ENCODE data around the gene JAKMIP3.

Gene JAKMIP3

GRCh38 chr10:132109341-132110110 is 43.8 kb downstream of the JAKMIP3 start:
- DNase-seq (ENCODE audit: low read depth), result no peak
- Histone ChIP-seq H3K27me3 (replicated peaks; ENCODE audit: control insufficient read depth, insufficient read depth, low read length) (peaks cover 31% of the 10 kb centered on the region), H3K9me3 (ENCODE audit: control insufficient read depth, low read length) (no peaks in the 10 kb centered on the region), H3K36me3 (ENCODE audit: control insufficient read depth, insufficient read depth, low read length, severe bottlenecking) (no peaks in the 10 kb centered on the region), H3K9ac (ENCODE audit: low read length) (no peak overlapping the region), H3K4me3 (ENCODE audit: low read length) (no peak overlapping the region), H3K4me1 (ENCODE audit: control insufficient read depth, insufficient read depth, low read length) (peaks cover 6% of the 10 kb centered on the region)

GRCh38 chr10:132110111-132110521 is 44.4 kb downstream of the JAKMIP3 start:
- H3K4me3 ChIP-seq (ENCODE audit: low read length), result no peak overlapping the region
- no peaks in the 10 kb centered on the region for H3K36me3 ChIP-seq (ENCODE audit: control insufficient read depth, insufficient read depth, low read length, severe bottlenecking)
- H3K27me3 ChIP-seq (replicated peaks; ENCODE audit: control insufficient read depth, insufficient read depth, low read length), result peaks cover 31% of the 10 kb centered on the region
- no peak overlapping the region for H3K9ac ChIP-seq (ENCODE audit: low read length)
- H3K4me1 ChIP-seq (ENCODE audit: control insufficient read depth, insufficient read depth, low read length), result peaks cover 6% of the 10 kb centered on the region
- no peak for DNase-seq (ENCODE audit: low read depth)
- H3K9me3 ChIP-seq (ENCODE audit: control insufficient read depth, low read length), result no peaks in the 10 kb centered on the region

DNA sequence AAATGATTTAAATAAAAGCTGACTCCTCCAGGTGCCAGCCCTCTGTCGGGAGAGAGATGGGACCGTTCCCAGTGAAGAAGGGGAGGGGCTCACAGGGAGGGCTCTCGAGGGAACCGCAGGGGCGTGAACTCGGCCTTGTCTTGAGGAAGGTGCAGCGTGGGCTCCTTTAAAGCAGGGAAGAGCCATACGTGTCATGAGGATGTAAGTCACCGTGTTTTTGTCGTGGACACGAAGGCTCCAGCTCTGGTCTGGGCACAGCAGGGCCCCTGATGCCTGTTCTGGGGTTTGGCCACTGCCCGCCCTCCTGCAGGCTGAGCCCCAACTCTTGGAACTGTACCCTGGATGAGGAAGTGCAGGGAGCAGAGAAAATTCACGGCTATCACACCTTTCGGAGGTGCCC is 45.0 kb downstream of the JAKMIP3 start:
- no peak overlapping the region for H3K9ac ChIP-seq (ENCODE audit: low read length)
- no peak overlapping the region for H3K4me3 ChIP-seq (ENCODE audit: low read length)
- no peak for DNase-seq (ENCODE audit: low read depth)
- no peaks in the 10 kb centered on the region for H3K9me3 ChIP-seq (ENCODE audit: control insufficient read depth, low read length)
- H3K36me3 ChIP-seq (ENCODE audit: control insufficient read depth, insufficient read depth, low read length, severe bottlenecking), result no peaks in the 10 kb centered on the region
- peaks cover 6% of the 10 kb centered on the region for H3K4me1 ChIP-seq (ENCODE audit: control insufficient read depth, insufficient read depth, low read length)
- H3K27me3 ChIP-seq (replicated peaks; ENCODE audit: control insufficient read depth, insufficient read depth, low read length), result peaks cover 34% of the 10 kb centered on the region

DNA sequence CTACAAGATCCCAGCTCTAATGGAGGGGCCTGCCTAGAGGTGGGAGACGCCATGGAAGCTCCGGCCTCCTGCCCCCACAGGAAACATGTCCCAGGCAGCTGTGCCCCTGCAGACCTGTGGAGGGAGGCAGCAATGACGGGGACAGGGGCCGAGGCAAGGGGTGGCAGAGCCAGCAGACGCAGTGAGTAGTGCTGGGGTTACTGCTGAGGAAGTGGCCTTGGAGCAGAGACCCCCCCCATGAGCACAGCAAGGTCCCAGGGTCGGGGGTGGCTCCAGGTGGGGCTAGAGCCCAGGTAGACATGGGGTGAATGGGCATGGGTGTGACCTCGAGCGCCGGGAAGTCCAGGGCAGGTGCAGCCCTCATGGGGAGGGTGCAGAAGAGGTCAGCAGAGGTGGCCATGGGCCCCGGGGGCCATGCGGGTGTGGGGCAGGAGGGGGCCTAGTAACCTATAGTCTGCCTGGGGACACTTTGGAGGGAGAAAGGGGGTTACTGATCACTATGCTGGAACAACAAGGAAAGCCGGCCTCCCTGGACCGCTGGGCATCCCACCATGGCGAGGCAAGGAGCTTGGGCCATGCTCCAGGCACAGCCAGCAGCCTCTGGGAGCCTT is 45.5 kb downstream of the JAKMIP3 start:
- H3K4me3 ChIP-seq (ENCODE audit: low read length), result no peak overlapping the region
- peaks cover 6% of the 10 kb centered on the region for H3K4me1 ChIP-seq (ENCODE audit: control insufficient read depth, insufficient read depth, low read length)
- DNase-seq (ENCODE audit: low read depth), result no peak
- no peaks in the 10 kb centered on the region for H3K9me3 ChIP-seq (ENCODE audit: control insufficient read depth, low read length)
- H3K27me3 ChIP-seq (replicated peaks; ENCODE audit: control insufficient read depth, insufficient read depth, low read length), result peaks cover 38% of the 10 kb centered on the region
- no peak overlapping the region for H3K9ac ChIP-seq (ENCODE audit: low read length)
- H3K36me3 ChIP-seq (ENCODE audit: control insufficient read depth, insufficient read depth, low read length, severe bottlenecking), result no peaks in the 10 kb centered on the region

DNA sequence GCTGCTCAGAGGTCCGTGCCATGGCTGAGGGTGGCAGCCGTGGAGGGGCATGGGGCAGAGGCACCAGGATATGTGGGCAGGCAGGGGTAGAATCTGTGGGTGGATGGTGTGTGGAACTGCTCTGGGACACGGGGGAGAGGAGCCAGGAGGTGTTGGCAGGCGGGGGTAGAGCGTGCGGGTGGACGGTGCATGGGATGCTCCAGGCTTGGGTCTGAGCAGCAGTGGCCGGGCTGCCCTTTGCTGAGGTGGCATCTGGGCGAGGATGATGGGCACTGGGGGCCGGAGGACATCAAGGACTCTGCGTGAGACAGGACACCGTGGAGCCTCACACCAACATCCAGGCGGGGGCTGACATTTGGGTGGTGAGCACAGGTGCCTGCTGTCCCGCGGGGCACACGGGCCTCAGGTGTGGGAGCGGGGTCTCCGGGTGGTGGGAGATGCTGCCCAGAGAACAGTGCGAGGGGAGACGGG is 46.2 kb downstream of the JAKMIP3 start:
- Histone ChIP-seq H3K9ac (ENCODE audit: low read length) (no peak overlapping the region), H3K36me3 (ENCODE audit: control insufficient read depth, insufficient read depth, low read length, severe bottlenecking) (no peaks in the 10 kb centered on the region), H3K4me3 (ENCODE audit: low read length) (no peak overlapping the region), H3K4me1 (ENCODE audit: control insufficient read depth, insufficient read depth, low read length) (peaks cover 6% of the 10 kb centered on the region), H3K9me3 (ENCODE audit: control insufficient read depth, low read length) (no peaks in the 10 kb centered on the region), H3K27me3 (replicated peaks; ENCODE audit: control insufficient read depth, insufficient read depth, low read length) (peaks cover 38% of the 10 kb centered on the region)
- DNase-seq (ENCODE audit: low read depth), result no peak

DNA sequence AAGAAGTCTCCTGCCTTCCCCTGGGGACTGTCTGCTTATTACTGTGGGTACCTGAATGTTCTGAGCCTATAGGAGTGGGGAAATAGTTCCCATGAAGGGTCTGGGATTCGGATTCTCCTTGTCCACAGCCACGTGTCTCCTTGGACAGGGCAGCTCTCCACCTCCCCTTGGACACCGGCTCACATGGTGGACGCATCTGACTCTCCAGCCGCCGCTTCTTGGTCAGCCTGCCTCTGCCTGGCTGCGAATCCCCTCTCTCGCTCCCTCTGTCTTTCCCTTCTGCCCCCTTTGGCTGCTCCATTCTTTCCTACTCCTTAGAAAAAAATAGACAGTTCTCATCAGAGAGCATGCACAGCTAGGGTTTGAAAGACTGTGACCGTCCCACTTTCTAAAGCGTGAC is 46.9 kb downstream of the JAKMIP3 start:
- Histone ChIP-seq H3K4me3 (ENCODE audit: low read length) (no peak overlapping the region), H3K9ac (ENCODE audit: low read length) (no peak overlapping the region), H3K9me3 (ENCODE audit: control insufficient read depth, low read length) (no peaks in the 10 kb centered on the region), H3K27me3 (replicated peaks; ENCODE audit: control insufficient read depth, insufficient read depth, low read length) (peaks cover 38% of the 10 kb centered on the region), H3K36me3 (ENCODE audit: control insufficient read depth, insufficient read depth, low read length, severe bottlenecking) (no peaks in the 10 kb centered on the region), H3K4me1 (ENCODE audit: control insufficient read depth, insufficient read depth, low read length) (peaks cover 6% of the 10 kb centered on the region)
- DNase-seq (ENCODE audit: low read depth), result no peak

GRCh38 chr10:132113206-132113605 is 47.5 kb downstream of the JAKMIP3 start:
- Histone ChIP-seq H3K4me3 (ENCODE audit: low read length) (no peak overlapping the region), H3K27me3 (replicated peaks; ENCODE audit: control insufficient read depth, insufficient read depth, low read length) (peaks cover 36% of the 10 kb centered on the region), H3K4me1 (ENCODE audit: control insufficient read depth, insufficient read depth, low read length) (peaks cover 6% of the 10 kb centered on the region), H3K36me3 (ENCODE audit: control insufficient read depth, insufficient read depth, low read length, severe bottlenecking) (no peaks in the 10 kb centered on the region), H3K9ac (ENCODE audit: low read length) (no peak overlapping the region), H3K9me3 (ENCODE audit: control insufficient read depth, low read length) (no peaks in the 10 kb centered on the region)
- no peak for DNase-seq (ENCODE audit: low read depth)

DNA sequence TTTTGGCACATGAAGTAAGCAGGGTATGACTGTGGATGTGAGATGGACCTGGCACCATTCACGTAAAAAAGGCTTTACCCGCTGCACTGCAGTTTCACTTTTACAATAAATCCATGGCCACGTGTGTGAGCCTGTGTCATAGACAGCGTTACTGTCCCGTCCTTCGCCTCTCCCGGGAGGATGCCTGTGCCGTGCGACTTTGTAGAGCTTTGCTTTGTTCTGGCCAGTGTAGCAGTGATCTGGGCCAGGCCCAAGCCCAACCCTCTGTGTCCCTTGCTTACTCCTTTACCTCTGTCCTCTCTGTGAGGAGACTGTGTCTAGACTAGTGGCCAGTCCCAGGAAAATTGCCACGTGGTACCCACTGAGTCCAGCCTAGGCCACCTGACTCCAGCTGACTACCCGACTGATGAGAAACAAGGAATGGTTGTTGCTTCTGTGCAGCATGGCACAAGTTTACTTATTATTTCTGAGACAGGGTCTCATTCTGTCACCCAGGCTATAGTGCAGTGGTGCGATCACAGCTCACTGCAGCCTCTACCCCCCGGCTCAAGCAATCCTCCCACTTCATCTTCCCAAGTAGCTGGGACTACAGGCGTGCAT is 48.1 kb downstream of the JAKMIP3 start:
- Histone ChIP-seq H3K4me1 (ENCODE audit: control insufficient read depth, insufficient read depth, low read length) (peaks cover 6% of the 10 kb centered on the region), H3K9ac (ENCODE audit: low read length) (no peak overlapping the region), H3K4me3 (ENCODE audit: low read length) (no peak overlapping the region), H3K9me3 (ENCODE audit: control insufficient read depth, low read length) (no peaks in the 10 kb centered on the region), H3K36me3 (ENCODE audit: control insufficient read depth, insufficient read depth, low read length, severe bottlenecking) (no peaks in the 10 kb centered on the region), H3K27me3 (replicated peaks; ENCODE audit: control insufficient read depth, insufficient read depth, low read length) (peaks cover 41% of the 10 kb centered on the region)
- DNase-seq (ENCODE audit: low read depth), result no peak

GRCh38 chr10:132114953-132115520 is 49.3 kb downstream of the JAKMIP3 start:
- H3K9ac ChIP-seq (ENCODE audit: low read length), result no peak overlapping the region
- H3K36me3 ChIP-seq (ENCODE audit: control insufficient read depth, insufficient read depth, low read length, severe bottlenecking), result no peaks in the 10 kb centered on the region
- peaks cover 49% of the 10 kb centered on the region for H3K27me3 ChIP-seq (replicated peaks; ENCODE audit: control insufficient read depth, insufficient read depth, low read length)
- no peak overlapping the region for H3K4me3 ChIP-seq (ENCODE audit: low read length)
- no peak for DNase-seq (ENCODE audit: low read depth)
- H3K4me1 ChIP-seq (ENCODE audit: control insufficient read depth, insufficient read depth, low read length), result peaks cover under 1% of the 10 kb centered on the region
- no peaks in the 10 kb centered on the region for H3K9me3 ChIP-seq (ENCODE audit: control insufficient read depth, low read length)
